ENCODE data around the gene HSP90AA1.
"Not testable (repeated sequence)": the region's sequence is repeated elsewhere in the genome, so short reads cannot be mapped to it uniquely, and the experiment has no call there.

The HSP90AA1 gene

GRCh38 chr14:102121567-102121966, 34.7 kb upstream of the HSP90AA1 start:
- no peak for TF ChIP-seq MAX (IDR thresholded peaks at IDR 0.05; ENCODE audit: low read depth, low read length)
- no peak for DNase-seq (ENCODE audit: low read depth)
- no peak overlapping the region for H3K4me3 ChIP-seq (ENCODE audit: low read depth, low read length)

GRCh38 chr14:102120888-102121287, 34.0 kb upstream of the HSP90AA1 start:
- TF ChIP-seq CTCF (IDR thresholded peaks at IDR 0.05; ENCODE audit: low read depth, low read length) (no peak), POLR2A (IDR thresholded peaks at IDR 0.05; ENCODE audit: extremely low read depth, insufficient read length) (no peak), MAX (IDR thresholded peaks at IDR 0.05; ENCODE audit: low read depth, low read length) (no peak), MYC (IDR thresholded peaks at IDR 0.05; ENCODE audit: low read depth, low read length) (no peak)
- no peak for DNase-seq (ENCODE audit: low read depth)
- no peak overlapping the region for H3K4me3 ChIP-seq (ENCODE audit: low read depth, low read length)

- no peak for DNase-seq (ENCODE audit: low read depth)
- H3K4me3 ChIP-seq (ENCODE audit: low read depth, low read length) = no peak overlapping the region
- TF ChIP-seq CTCF (IDR thresholded peaks at IDR 0.05; ENCODE audit: low read depth, low read length) (no peak), MAX (IDR thresholded peaks at IDR 0.05; ENCODE audit: low read depth, low read length) (no peak), POLR2A (IDR thresholded peaks at IDR 0.05; ENCODE audit: extremely low read depth, insufficient read length) (no peak), MYC (IDR thresholded peaks at IDR 0.05; ENCODE audit: low read depth, low read length) (no peak)
These were observed 31.0 kb upstream of the HSP90AA1 start for GRCh38 chr14:102117852-102118251.

- no peak for DNase-seq (ENCODE audit: low read depth)
- TF ChIP-seq CTCF (IDR thresholded peaks at IDR 0.05; ENCODE audit: low read depth, low read length) (no peak), POLR2A (IDR thresholded peaks at IDR 0.05; ENCODE audit: extremely low read depth, insufficient read length) (no peak), MYC (IDR thresholded peaks at IDR 0.05; ENCODE audit: low read depth, low read length) (no peak), MAX (IDR thresholded peaks at IDR 0.05; ENCODE audit: low read depth, low read length) (no peak)
- H3K4me3 ChIP-seq (ENCODE audit: low read depth, low read length) = no peak overlapping the region
These were observed 29.7 kb upstream of the HSP90AA1 start for GRCh38 chr14:102116361-102117180.

GRCh38 chr14:102111101-102111500, 24.3 kb upstream of the HSP90AA1 start:
- TF ChIP-seq CTCF (IDR thresholded peaks at IDR 0.05; ENCODE audit: low read depth, low read length) (no peak), MAX (IDR thresholded peaks at IDR 0.05; ENCODE audit: low read depth, low read length) (no peak), POLR2A (IDR thresholded peaks at IDR 0.05; ENCODE audit: extremely low read depth, insufficient read length) (no peak), MYC (IDR thresholded peaks at IDR 0.05; ENCODE audit: low read depth, low read length) (no peak)
- no peak overlapping the region for H3K4me3 ChIP-seq (ENCODE audit: low read depth, low read length)

GRCh38 chr14:102109332-102109731, 22.5 kb upstream of the HSP90AA1 start:
- not testable (repeated sequence) for H3K4me3 ChIP-seq (ENCODE audit: low read depth, low read length); DNase-seq (ENCODE audit: low read depth)

More at GRCh38 chr14:102111101-102111500, 24.3 kb upstream of the HSP90AA1 start:
- no peak for DNase-seq (ENCODE audit: low read depth)

All from NB4 (cell line).